Measurements from ENCODE around the gene BLVRB. TPM values are rescaled to one million over a fixed set of nuclear protein-coding genes. Genes with fewer than 3 reads are reported as not detected.
A peak's percentile ranks its signal among the peaks of the same experiment; 100 is the strongest.
"Not testable (repeated sequence)": the region's sequence is repeated elsewhere in the genome, so short reads cannot be mapped to it uniquely, and the experiment has no call there.

BLVRB gene
- total RNA-seq, 1 experiment from 2014 or later: 106 TPM

- no peak overlapping the region for H3K27ac ChIP-seq
- H3K36me3 ChIP-seq: peaks cover 22% of the 10 kb centered on the region
- no peak for DNase-seq (ENCODE audit: low read depth in 1 of 2, low spot score in 2 of 2)
Measured at GRCh38 chr19:40419066-40419612, 46.4 kb downstream of the BLVRB start.

DNA sequence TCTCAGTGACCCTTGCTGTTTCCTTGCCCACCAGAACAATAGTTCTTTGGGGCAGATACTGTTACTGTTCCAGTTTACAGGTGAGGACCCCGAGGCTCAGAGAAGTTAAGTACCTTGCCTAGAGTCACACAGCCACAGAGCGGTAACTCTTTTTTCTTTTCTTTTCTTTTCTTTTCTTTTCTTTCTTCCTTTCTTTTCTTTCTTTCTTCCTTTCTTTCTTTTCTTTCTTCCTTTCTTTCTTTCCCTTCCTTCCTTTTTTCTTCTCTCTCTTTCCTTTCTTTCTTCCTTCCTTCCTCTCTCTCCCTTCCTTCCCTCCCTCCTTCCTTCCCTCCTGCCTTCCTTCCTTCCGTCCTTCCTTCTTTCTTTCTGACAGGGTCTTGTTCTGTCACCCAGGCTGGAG is 47.5 kb downstream of the BLVRB start:
- Histone ChIP-seq H3K4me1 (replicated peaks) (peaks cover 30% of the 10 kb centered on the region), H3K27ac (peak overlapping the region; percentile 65; the same call in 1 of the 2 replicates), H3K9me3 (replicated peaks) (no peaks in the 10 kb centered on the region), H3K27me3 (replicated peaks) (no peaks in the 10 kb centered on the region), H3K4me3 (no peak overlapping the region), H3K36me3 (peaks cover 16% of the 10 kb centered on the region)
- DNase-seq (ENCODE audit: low read depth in 1 of 2, low spot score in 2 of 2): no peak

More at GRCh38 chr19:40419066-40419612, 46.4 kb downstream of the BLVRB start:
- Histone ChIP-seq H3K4me3 (no peak overlapping the region), H3K9me3 (replicated peaks) (no peaks in the 10 kb centered on the region), H3K4me1 (replicated peaks) (peaks cover 30% of the 10 kb centered on the region), H3K27me3 (replicated peaks) (no peaks in the 10 kb centered on the region)

- Histone ChIP-seq H3K36me3 (peaks cover 11% of the 10 kb centered on the region), H3K4me1 (replicated peaks) (peaks cover 30% of the 10 kb centered on the region), H3K27me3 (replicated peaks) (no peaks in the 10 kb centered on the region), H3K27ac (peak overlapping the region; percentile 65), H3K4me3 (no peak overlapping the region), H3K9me3 (replicated peaks) (no peaks in the 10 kb centered on the region)
- DNase-seq (ENCODE audit: low read depth in 1 of 2, low spot score in 2 of 2): no peak
Measured at GRCh38 chr19:40417643-40417981, 47.9 kb downstream of the BLVRB start.

- no peak overlapping the region for H3K4me3 ChIP-seq
- H3K27me3 ChIP-seq (replicated peaks): no peaks in the 10 kb centered on the region
- H3K36me3 ChIP-seq: peaks cover 6% of the 10 kb centered on the region; the same call in 1 of the 2 replicates
- no peaks in the 10 kb centered on the region for H3K9me3 ChIP-seq (replicated peaks)
- H3K27ac ChIP-seq: peak overlapping the region; percentile 65
- peak; percentile 80 to 86 for DNase-seq (ENCODE audit: low read depth in 1 of 2, low spot score in 2 of 2)
- peaks cover 30% of the 10 kb centered on the region for H3K4me1 ChIP-seq (replicated peaks)
Measured at GRCh38 chr19:40416918-40417642, 48.5 kb downstream of the BLVRB start.

DNA sequence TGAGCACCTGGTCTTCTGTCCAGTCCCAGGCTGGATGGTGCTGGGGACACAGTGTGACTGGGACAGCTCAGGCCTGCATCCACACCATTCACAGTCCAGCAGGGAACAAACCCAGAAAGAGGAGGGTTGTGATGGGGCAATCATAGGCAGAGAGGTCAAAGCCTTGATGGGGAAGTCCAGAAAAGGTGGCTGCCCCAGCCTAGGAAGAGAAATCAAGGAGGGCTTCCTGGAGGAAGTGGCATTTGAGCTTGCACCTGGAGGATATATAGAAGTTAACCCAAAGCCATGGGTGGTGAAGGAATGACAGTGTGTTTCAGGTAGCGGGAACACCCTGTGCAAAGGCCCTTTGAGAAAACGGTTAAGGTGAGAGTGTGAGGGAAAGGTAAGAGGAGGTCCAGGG is 49.8 kb downstream of the BLVRB start:
- Histone ChIP-seq H3K27me3 (replicated peaks) (no peaks in the 10 kb centered on the region), H3K9me3 (replicated peaks) (no peaks in the 10 kb centered on the region), H3K4me3 (no peak overlapping the region), H3K36me3 (no peaks in the 10 kb centered on the region), H3K27ac (no peak overlapping the region), H3K4me1 (replicated peaks) (peaks cover 21% of the 10 kb centered on the region)
- no peak for DNase-seq (ENCODE audit: low read depth in 1 of 2, low spot score in 2 of 2)

- no peak for DNase-seq (ENCODE audit: low read depth in 1 of 2, low spot score in 2 of 2)
- H3K4me1 ChIP-seq (replicated peaks): peaks cover 20% of the 10 kb centered on the region
- H3K36me3 ChIP-seq: no peaks in the 10 kb centered on the region
- no peaks in the 10 kb centered on the region for H3K9me3 ChIP-seq (replicated peaks)
- no peak overlapping the region for H3K27ac ChIP-seq
- H3K4me3 ChIP-seq: no peak overlapping the region
- H3K27me3 ChIP-seq (replicated peaks): no peaks in the 10 kb centered on the region
Measured at GRCh38 chr19:40414542-40415535, 50.7 kb downstream of the BLVRB start.

GRCh38 chr19:40413291-40413845 is 52.2 kb downstream of the BLVRB start, which contains the start of gene PRX:
PRX (minus strand) TSS chr19:40413378; CDS start chr19:40407932, 5,446 bp downstream.
- no peak within 1 kb of the TSS for H3K27ac ChIP-seq
- no peaks in the 10 kb centered on the region for H3K27me3 ChIP-seq (replicated peaks)
- no peaks in the 10 kb centered on the region for H3K9me3 ChIP-seq (replicated peaks)
- H3K4me1 ChIP-seq (replicated peaks): peaks cover 20% of the 10 kb centered on the region
- H3K4me3 ChIP-seq: no peak within 1 kb of the TSS
- no peaks in the 10 kb centered on the region for H3K36me3 ChIP-seq
- no peak for DNase-seq (ENCODE audit: low read depth in 1 of 2, low spot score in 2 of 2)

DNA sequence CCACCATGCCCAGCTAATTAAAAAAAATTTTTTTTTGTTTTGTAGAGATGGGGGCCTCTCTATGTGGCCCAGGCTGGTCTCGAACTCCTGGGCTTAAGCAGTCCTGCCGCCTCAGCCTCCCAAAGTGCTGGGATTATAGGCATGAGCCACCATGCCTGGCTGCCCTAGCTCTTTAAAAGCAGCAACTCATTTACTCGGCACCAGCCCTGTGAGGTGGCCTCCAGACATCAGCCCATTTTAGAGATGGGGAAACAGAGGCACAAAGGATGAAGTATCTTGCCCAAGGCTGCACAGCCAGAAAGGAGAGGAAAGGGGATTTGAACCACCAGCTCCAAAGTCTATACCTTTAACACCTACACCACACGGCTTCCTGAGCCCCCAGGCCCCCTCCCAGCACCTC is 52.7 kb downstream of the BLVRB start:
- no peak overlapping the region for H3K4me3 ChIP-seq
- no peak for DNase-seq (ENCODE audit: low read depth in 1 of 2, low spot score in 2 of 2)
- H3K27me3 ChIP-seq (replicated peaks): no peaks in the 10 kb centered on the region
- no peak overlapping the region for H3K27ac ChIP-seq
- no peaks in the 10 kb centered on the region for H3K36me3 ChIP-seq
- peaks cover 20% of the 10 kb centered on the region for H3K4me1 ChIP-seq (replicated peaks)
- no peaks in the 10 kb centered on the region for H3K9me3 ChIP-seq (replicated peaks)

DNA sequence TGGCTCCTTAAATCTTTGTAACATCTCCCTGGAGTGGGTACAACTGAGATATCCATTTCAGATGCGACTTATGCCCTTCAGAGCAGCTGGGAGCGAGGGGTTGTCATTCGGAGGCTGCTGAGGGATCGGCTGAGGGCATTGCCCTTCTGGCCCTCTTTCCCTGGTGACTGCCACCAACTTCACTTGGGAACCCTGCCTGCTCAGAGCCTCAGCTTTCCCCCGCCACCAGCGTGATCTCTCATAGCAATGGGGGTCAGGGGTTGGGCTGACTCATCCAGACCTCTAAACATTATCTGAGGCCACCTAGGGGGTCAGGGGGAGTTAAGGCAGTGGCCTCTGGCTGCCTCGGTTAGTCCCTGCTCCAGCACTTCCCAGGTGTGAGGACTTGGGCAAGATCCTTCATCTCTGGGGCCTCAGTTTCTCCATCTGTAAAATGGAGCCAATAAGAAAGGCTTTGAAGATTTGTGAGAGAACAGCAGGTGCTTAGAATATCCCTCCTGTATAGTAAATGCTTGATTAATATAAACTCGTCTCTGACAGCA is 53.5 kb downstream of the BLVRB start:
- Histone ChIP-seq H3K27ac (no peak overlapping the region), H3K27me3 (replicated peaks) (no peaks in the 10 kb centered on the region), H3K4me3 (no peak overlapping the region), H3K36me3 (no peaks in the 10 kb centered on the region), H3K4me1 (replicated peaks) (peaks cover 11% of the 10 kb centered on the region), H3K9me3 (replicated peaks) (no peaks in the 10 kb centered on the region)
- no peak for DNase-seq (ENCODE audit: low read depth in 1 of 2, low spot score in 2 of 2)

DNA sequence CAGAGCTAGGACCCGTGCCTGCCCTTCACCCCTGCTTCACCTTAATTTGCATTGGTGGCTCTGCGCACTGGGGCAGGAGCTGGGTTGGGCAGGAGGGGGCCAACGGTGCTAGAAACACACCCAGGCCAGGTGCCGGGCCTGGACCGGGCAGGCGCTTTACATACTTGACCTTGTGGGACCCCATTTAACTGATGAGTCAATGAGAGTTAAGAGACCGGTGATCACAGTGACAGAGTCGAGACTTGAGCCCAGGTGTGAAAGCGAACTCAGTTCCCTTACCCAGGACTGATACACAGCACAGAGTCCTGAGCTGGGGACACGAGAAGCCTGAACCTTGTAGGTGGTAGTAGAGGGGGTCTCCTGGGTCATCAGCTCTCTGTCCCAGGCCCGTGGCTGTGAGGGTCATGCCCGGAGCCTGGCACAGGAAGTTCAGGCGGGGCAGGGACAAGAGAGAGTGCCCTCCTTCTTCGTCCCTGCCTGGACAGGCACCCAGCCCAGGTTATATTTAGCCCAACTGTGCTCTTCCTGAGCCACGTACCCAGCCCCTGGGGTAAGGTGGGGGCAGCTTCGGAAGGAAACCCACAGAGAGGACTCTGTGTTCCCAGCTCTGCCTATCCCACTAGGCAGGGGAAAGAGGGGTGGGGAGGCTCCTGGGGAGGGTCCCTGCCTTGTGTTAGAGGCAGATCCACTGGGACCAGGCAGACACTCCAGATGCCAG is 54.3 kb downstream of the BLVRB start:
- no peaks in the 10 kb centered on the region for H3K9me3 ChIP-seq (replicated peaks)
- no peaks in the 10 kb centered on the region for H3K36me3 ChIP-seq
- H3K27me3 ChIP-seq (replicated peaks): no peaks in the 10 kb centered on the region
- no peak overlapping the region for H3K27ac ChIP-seq
- H3K4me3 ChIP-seq: no peak overlapping the region
- no peak for DNase-seq (ENCODE audit: low read depth in 1 of 2, low spot score in 2 of 2)
- peaks cover 6% of the 10 kb centered on the region for H3K4me1 ChIP-seq (replicated peaks)

GRCh38 chr19:40410030-40410389 is 55.5 kb downstream of the BLVRB start:
- peaks cover 5% of the 10 kb centered on the region for H3K4me1 ChIP-seq (replicated peaks)
- H3K4me3 ChIP-seq: no peak overlapping the region
- H3K27ac ChIP-seq: no peak overlapping the region
- no peaks in the 10 kb centered on the region for H3K9me3 ChIP-seq (replicated peaks)
- no peaks in the 10 kb centered on the region for H3K27me3 ChIP-seq (replicated peaks)
- H3K36me3 ChIP-seq: no peaks in the 10 kb centered on the region
- no peak for DNase-seq (ENCODE audit: low read depth in 1 of 2, low spot score in 2 of 2)

- H3K27ac ChIP-seq; H3K4me3 ChIP-seq; DNase-seq (ENCODE audit: low read depth in 1 of 2, low spot score in 2 of 2); H3K36me3 ChIP-seq; H3K4me1 ChIP-seq (replicated peaks); H3K27me3 ChIP-seq (replicated peaks); H3K9me3 ChIP-seq (replicated peaks): not testable (repeated sequence)
Measured at GRCh38 chr19:40408598-40408925, 57.0 kb downstream of the BLVRB start.

All from SJSA1 (cell line).